HuH-7.5 (cell line): ENCODE data around the gene RSPH1.

Source experiments
- DNase-seq: peaks from one replicate; pipeline ENCODE4 v3.0.0; 2011; ENCODE audit warnings: low spot score

The RSPH1 gene

DNA sequence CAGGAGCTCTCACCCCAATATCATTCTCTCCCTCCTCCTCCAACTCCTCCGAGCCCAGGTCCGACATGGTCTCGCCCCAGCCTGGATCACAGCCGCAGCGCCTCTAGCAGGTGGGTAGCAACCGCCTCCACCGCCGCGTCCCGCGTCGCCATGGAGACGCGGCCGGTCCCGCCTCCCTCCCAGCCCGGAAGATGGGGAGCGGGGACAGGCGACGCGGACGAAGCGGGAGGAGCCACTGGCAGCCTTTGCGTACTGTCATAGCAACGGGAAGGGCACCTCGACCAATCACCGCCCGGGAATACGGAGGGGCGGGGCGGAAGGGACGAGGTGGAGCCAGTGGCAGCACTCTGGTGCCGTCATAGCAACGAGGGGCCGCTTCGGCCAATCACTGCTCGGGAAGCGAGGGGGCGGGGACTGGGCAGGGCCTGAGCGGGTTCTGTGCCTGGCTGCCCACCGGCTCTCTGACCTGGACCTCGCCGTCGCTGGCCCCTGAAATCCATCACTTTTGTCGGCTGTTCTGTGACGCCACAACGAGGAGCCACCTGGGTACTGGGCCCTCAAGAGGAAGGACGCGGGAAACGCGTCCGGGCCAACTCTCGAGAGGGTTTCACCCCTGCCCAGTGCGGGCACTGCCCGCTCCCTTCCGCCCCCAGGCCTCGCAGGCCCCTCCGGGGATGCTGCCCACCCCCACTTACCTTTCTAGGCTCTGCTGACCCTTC, at the start of gene RSPH1:
TSS of gene RSPH1 (minus strand) at position 105 of the 719 bp plus-strand sequence. CDS start at position 67, 38 bp downstream.
- peak; percentile 86 for DNase-seq

DNA sequence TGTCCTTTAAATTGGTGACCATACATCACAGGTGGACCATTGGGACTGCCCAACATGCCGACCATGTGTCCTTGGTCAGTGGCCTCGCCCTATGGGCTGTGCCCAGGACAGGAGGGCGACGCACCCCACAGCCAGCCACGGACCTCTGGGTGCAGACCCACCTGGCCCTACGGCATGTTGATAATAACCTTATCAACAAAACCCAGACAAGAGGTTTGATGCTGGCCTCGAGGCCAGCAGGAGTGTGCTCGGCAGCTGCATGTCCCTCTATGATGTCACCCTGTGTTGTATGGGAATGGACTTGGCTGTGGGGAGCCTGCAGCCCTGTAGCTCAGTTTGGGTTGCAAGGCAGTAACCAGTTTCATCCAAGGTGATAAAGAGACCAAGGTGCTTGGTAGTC, 49.7 kb upstream of the RSPH1 start:
- DNase-seq: no peak

DNA sequence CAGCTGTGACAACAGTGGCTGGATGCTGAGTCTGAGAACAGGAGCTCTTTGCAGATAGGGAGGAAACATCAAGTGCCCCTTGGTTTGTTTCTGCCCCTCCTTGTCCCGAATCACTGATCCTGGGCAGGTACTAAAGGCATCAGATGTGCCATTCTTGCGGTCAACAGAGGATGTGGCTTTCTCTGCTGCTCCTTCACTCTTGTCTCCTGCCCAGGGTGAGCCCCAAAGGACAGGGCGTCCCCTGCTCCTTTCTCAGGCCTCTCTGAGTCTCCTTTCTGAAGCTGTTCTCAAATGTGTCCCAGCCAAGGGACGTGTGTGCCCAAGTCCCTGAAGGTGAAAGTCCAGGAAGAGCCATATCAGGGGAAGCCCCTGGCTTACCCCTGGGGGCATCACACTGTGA, 49.3 kb upstream of the RSPH1 start:
- no peak for DNase-seq

DNA sequence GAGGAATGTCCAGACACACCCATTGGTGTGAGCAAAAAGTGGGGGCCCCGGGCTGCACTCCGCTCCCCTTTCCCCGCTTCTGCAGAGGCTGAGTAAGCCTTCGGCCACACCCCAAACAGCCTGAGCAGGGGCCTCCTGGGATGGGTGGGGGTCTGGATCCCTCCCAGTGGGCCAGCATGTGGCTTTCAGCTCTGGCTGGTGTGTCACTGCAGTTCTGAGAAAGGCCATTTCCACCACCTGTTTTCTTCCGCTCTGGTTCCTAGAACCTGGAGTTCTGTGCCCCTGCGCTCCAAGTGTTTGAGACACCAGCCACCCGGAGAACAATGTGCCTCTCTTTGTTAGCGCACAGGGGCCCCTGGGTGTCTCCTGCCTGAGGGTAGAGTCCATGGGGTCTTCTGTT, 48.5 kb upstream of the RSPH1 start:
- no peak for DNase-seq

DNA sequence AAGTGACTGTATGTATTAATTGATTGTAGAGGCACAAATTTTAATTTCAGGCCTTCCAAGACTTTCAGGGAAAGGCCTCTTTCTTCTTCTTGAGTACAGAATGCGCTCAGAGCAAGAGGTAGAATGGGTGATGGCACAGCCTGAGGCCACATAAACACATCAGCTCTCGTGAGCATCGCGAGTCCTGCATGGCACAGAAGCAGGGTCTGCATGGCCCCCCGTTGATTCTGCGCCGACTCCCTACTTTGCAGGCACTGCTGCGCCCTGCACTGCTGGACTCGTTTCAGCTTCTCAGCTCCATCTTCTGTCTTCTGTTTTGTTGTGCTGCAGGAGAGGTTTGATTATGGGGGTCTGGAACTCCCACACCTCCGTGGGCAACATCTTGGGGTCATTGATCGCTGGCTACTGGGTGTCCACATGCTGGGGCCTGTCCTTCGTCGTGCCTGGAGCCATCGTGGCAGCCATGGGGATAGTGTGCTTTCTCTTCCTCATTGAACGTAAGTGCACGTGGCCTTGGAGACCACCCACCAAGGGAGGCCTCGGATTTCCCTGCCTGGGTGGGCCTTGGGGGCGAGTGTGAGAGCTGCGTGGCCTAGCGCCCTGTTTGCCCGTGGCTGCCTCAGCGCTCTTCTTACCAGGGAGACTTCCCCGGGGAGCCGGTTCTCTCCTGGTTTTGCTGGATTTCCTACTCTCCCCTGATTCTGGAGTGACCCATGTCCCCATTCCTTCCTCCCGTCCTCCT, 47.3 kb upstream of the RSPH1 start:
- DNase-seq: no peak

DNA sequence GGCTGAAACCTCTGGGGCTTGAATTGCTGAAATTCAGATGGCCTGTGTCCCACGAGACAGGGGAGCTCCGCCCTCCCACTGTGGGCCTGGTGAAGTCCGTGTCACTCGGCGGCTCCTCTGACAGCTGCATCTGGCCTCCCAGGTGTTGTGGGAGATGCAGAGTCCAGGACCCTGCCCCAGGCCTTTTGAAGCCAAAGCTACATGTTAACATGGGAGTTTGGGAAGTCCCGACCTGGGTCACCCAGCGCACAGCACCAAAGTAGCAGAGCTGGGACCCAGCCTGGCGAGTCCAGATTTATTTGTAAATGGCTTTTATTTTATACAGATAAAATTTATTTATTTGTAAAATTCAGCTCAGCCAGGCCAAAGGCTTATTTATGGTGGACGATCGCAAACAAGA, 46.6 kb upstream of the RSPH1 start:
- DNase-seq: no peak

DNA sequence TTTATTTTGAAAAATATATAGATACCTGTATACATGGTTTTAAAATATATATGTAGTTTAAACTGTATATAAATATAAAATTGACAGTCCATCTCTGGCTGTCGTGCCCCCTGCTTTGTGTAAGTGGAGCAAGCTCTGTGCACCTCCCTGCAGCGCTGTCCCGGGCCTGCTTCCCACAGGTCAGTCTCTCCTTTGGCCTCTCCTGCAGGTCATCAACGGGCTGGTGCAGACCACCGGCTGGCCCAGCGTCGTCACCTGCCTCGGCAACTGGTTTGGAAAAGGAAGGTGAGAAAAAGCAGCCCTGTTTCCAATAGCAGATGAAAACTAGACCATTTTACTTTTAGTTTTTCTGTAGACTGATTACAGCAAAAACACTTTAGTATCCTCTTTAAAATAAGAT, 46.2 kb upstream of the RSPH1 start:
- DNase-seq: no peak

DNA sequence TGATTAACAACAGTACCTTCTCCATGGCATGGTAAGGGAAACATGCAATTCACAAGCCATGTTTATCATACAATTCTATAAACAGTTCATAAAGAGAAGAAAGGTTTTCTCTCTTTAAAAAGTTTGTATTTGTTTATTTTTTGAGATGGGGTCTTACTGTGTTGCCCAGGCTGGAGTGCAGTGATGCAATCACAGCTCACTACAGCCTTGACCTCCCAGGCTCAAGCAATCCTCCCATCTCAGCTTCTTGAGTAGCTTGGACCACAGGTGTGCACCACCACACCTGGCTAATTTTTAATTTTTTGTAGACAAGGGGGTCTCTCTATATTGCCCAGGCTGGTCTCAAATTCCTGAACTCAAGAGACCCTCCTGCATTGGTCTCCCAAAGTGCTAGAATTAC, 45.6 kb upstream of the RSPH1 start:
- DNase-seq: no peak

DNA sequence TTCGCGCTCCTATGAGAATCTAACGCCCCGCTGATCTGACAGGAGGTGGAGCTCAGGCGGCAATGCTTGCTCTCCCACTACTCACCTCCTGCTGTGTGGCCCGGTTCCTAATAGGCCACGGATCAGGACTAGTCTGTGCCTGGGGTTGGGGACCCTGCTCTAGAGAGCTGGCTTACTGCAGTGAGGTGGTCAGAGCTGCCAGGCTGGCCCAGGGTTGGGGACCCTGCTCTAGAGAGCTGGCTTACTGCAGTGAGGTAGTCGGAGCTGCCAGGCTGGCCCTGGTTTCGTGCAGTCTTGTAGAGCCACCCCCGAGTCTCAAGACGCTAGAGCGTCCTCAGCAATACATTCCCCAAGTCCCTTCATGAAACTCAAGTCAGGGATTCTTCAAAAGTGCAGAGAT, 45.1 kb upstream of the RSPH1 start:
- DNase-seq: no peak

DNA sequence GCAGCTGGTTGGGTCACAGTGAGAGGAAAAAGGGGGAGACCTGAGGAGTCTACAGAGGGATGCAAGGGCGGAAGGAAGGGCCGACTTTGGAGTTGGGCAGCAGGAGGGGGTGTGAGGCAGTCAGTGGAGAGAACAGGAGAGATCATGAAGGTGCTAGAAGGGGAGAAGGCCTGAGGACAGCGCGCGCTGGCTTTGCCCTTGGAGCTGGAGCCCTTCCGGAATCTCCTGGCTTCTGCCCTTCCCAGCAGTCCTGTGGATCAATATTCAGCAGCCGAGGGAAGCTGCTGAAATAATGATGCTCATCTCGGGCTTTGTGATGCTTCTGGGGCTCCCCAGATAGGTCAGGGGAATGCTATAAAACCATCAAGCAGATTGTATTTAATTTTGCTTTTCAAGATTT, 44.4 kb upstream of the RSPH1 start:
- no peak for DNase-seq

DNA sequence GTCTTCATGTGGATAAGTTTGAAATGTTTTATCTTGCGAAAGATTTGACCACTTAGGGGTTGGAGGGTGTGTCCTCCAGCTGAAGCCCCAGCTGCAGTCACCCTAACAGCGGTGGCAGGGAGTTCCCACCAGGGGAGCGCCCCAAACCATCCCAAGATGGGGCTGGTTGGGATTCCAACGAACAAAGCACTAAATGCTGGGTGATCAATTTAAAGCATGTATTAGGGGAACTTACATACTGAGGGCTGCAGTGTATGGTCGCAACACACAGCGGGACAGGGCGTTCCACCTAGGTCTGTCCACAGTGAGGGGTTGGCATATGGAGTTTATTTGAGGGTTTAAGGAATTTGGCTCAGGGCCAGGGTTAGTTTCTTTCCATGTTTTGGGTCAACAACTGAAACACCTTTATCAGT, 43.9 kb upstream of the RSPH1 start:
- no peak for DNase-seq

DNA sequence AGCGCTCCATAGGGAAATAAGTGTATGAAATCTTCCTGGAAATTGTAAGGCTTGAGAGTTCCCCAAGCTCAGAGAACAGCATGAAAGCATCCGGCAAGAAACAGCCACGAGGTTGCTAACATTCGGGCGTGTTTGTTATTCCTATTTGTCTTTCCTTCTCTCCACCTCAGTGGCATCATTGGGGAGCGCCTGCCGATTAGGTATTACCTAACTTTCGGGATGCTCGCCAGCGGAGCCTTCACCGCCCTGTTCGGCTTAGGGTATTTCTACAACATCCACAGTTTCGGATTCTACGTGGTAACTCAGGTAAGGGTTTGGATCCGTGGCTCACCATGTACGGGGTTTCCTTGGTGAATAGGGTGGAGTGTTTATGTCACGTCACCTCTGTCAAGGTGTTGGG, 43.3 kb upstream of the RSPH1 start:
- no peak for DNase-seq

DNA sequence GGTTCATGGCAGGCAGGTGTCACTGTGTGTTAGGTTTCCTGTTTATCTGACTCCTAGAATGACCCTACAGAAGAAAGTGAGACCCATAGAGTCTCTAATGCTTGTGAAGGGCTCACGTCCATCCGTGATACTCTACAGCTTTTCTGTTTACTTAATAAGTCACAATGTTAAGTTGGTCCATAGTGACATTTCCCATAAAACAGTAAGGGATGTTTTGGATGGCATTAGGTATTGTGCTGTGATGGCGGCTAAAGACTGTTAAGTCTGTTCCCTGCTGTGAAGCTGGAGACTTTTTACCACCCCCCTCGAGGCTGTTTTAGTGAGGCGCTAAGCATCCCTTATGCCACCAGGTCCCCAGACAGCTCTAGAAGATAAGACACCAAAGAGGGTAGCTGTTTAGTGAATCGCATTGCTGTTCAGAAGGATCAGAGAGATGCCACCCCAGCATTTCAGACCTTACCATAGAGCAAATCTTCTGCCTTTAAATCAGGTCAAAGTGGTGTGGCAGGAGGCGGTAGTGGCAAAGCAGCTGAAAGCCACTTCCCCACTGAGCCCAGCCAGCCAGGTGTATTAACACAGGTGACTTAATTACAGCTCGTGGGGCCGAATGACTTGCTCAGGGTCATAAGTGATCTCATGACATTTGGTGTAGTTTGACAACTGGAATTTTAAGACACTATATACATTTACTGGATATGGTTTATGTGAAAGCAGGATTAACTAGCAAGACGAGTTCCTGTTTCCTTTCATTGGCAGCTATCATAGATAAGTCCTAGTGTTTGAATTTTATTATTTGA, 42.7 kb upstream of the RSPH1 start:
- DNase-seq: no peak

DNA sequence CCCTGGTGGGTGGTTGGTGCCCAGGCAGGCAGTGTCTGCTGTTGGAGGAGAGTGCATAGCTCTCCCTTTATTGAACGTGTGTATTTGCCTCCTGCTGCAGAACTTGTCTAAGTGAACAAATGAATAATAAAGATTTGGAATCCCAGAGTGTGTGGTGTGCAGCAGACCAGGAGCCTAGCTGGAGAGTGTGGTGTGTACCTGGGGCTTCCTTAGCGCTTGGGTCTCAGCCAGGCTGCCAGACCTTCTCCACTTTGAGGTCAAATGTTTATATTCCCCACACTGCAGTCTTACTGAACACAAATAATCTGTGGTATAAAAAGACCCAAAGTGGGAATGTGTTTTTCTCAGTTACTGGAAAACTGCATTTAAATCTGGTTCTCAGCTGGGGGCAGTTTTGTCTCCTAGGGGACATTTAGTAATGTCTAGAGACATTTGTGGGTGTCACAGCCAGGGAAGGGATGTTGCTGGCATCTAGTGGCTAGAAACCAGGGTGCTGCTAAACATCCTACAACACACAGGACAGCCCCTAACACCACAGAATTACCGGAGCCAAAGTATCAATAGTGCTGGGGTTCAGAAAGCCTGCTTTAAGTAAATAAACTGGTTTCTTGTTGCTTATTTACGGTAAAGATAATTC, 41.2 kb upstream of the RSPH1 start:
- DNase-seq: peak; percentile 39

DNA sequence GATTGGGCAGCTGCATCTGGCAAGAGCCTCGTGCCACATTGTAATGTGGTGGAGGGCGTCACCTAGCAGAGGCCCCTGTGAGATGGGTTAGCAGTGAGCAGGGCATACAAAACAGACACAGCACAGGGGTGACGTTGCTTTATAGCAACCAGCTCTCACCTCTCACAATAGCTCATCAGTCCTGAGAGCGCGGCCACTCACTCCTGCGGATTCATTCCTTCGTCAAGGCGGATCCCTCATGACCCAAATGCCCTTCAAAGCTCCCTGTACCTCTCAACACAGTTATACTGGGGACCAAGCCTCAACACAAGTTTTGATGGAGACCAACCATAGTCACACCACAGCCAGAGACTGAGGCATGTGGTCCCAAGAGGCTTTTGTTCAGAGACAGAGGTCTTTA, 40.6 kb upstream of the RSPH1 start:
- no peak for DNase-seq

DNA sequence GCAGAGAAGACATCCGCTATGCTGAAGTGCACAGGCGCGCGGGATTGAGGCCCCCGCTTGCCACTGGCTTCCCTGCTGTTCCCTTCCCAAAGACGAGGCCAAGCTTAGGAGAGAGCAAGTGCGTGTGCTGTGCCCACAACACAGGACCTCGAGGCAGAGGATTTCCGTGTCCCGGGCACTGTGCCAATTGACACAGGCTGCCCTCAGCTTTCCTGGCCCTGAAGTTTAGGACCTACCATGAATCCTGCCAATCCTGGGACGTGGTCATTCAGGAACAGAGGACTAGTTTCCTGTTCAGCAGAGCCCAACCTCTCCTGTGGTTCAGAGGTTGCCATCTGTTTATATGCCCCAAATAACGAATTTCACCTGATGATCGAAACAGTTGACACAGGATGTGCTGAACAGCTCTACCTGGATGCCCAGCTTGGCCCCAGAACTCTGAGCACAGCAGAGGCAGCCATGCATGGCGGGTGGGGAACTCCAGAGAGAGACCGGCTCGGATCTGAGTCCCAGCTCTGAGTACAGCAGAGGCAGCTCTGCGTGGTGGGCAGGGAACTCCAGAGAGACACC, 39.7 kb upstream of the RSPH1 start:
- DNase-seq: no peak

DNA sequence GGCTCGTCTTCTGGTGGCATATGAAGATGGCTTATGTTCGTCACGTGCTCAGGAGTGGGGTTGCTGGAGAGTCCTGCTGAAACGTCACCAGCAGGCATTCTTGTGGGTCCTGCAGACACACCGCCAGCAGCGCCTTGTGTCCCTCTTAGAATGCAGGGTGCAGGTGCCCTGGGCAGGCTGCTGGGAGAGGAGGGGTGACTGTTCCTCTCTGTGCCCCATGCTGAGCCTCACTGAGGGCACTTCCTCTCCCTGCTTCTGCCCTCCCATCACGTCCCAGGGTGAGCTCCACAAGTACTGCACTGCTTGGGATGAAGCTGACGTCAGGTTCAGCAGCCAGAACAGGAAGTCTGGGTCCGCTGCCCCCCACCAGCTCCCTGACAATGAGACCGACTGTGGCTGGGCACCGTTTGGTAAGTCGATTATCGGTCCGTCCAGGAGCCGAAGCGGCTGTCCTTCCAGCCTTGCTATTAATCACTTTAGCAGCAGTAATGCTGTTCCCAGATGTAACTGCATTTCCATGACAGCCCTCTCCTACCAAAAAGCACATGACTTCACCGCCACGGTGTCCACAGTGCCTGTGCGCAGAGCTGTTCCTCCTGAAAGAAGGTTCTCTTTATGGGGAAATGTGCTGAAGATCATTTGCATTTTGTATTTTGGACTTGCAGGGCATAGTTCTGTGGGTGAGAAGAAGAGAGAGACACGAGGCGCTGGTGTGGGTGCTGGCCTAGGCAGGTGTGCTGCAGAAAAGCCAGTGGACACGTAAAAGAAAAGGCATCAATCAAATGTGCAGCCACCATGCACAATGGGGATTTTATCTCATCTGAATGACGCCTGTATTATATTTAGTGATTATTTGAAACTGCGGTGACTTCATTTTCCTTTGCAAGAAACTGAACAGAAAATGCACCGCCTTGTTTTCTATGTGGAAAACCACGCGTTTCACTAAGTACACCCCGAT, 38.7 kb upstream of the RSPH1 start:
- no peak for DNase-seq

DNA sequence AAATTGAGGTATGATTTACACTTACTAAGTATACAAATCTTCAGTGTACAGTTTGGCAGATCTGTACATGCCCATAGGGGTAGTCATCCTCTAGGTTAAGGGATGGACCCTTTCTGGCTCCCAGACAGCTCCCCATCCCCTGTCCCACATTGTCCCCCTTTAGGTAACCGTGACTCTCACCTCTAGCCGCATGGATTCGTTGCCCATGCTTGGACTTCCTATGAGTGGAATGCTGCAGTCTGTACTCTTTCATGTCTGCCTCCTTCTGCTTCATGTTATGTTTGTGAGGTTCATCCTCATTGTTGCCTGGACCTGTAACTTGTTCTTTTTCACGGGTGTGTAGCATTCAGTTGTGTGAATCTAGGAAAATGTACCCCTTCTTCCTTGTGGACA, 37.9 kb upstream of the RSPH1 start:
- DNase-seq: no peak

DNA sequence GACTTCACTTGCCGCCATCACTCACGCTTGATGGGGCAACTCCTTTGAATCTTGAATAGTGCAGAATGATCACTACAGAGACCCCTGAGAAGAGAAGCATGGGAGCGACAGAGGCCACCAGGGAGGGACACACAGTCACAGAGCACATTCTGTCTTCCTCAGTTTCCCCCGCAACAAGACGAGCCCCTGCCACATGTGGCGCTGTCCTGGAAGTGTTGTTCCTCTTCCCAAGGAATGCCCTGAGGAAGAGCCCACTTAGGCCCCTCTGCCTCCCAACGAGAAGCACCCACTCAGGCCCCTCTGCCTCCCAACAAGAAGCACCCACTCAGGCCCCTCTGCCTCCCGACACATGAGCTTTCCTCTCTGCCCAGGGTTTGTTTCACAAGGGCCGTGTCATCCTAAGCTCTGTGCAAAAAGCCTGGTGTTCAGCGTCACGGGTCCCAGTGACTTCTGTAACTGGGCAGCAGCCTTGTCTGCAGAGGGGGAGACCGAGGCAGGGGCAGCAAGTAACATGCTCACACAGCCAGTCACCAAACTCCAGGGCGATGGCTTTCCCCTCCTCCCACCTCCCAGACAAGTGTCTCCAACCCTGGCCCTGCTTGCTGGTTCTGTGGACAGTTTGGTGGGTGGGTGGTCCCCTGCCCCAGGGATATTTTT, 37.4 kb upstream of the RSPH1 start:
- no peak for DNase-seq

DNA sequence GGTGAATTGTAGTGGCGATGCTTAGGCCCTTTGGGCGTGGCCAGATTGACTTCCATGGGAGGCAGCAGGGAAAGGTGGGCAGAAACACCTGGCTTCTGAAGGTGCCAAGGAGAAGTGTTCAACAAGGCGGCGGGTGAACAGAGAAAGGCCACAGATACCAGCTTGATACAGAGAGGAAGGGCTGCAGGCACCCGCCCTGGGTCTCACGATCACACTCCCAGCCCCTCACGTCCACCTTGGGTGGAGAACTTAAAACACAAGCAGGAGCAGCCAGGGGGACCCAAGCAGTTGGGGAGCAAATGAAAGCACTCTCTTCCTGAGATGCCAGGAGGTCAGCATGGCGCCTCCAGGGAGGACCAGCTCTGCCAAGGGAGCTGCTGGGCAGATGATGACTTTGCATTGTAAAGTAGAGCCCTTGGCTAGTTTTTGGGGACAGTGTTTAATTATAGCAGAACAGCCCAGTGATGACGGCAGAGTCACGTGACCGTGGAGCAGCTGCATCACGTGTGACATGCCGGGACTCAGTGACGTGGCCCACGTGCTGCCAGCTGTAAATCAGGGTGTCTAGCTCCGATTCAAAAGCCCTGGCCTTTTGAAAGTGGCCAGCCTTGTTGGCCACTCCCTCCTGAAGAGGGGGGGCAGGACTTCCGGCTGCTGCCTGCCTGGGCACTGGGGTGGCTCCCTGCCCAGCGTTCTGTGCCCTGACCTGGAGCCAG, 36.6 kb upstream of the RSPH1 start:
- DNase-seq: no peak
